Measurements from ENCODE around the gene CPSF6.
"Not testable (repeated sequence)": the region's sequence is repeated elsewhere in the genome, so short reads cannot be mapped to it uniquely, and the experiment has no call there.

The CPSF6 gene

GRCh38 chr12:69241438-69242092 is 2.2 kb downstream of the CPSF6 start:
- Mint-ChIP-seq H3K27me3 (no peaks in the 10 kb centered on the region), H3K4me3 (peak overlapping the region; percentile 99), H3K4me1 (peaks cover 60% of the 10 kb centered on the region), H3K9me3 (no peaks in the 10 kb centered on the region), H3K36me3 (peaks cover 21% of the 10 kb centered on the region), H3K27ac (peak overlapping the region; percentile 52)
- DNase-seq = no peak
- CTCF ChIA-PET = interaction anchor here (1.0 to 3.6 kb wide), 4 partner anchors 11 to 85 kb away, joined by 4 to 19 read pairs (median 8); no protein-coding TSS in a partner anchor

GRCh38 chr12:69243099-69244084 is 4.0 kb downstream of the CPSF6 start:
- no peak for DNase-seq
- Mint-ChIP-seq H3K9me3 (no peaks in the 10 kb centered on the region), H3K27me3 (no peaks in the 10 kb centered on the region), H3K27ac (peak overlapping the region; percentile 45), H3K4me3 (peak overlapping the region; percentile 39), H3K4me1 (peaks cover 66% of the 10 kb centered on the region), H3K36me3 (peaks cover 32% of the 10 kb centered on the region)
- CTCF ChIA-PET = interaction anchor here (0.9 to 3.6 kb wide), 5 partner anchors 9 to 87 kb away, joined by 3 to 19 read pairs (median 7); no protein-coding TSS in a partner anchor

GRCh38 chr12:69247268-69248018 is 8.1 kb downstream of the CPSF6 start:
- H3K36me3 Mint-ChIP-seq = peaks cover 27% of the 10 kb centered on the region
- H3K27ac Mint-ChIP-seq = peak overlapping the region; percentile 59
- no peaks in the 10 kb centered on the region for H3K27me3 Mint-ChIP-seq
- CTCF ChIA-PET = interaction anchor here (1.1 kb wide), 2 partner anchors 14 to 91 kb away, joined by 4 to 8 read pairs; no protein-coding TSS in a partner anchor
- no peak overlapping the region for H3K4me3 Mint-ChIP-seq
- no peak for DNase-seq
- peaks cover 65% of the 10 kb centered on the region for H3K4me1 Mint-ChIP-seq
- H3K9me3 Mint-ChIP-seq = no peaks in the 10 kb centered on the region

DNA sequence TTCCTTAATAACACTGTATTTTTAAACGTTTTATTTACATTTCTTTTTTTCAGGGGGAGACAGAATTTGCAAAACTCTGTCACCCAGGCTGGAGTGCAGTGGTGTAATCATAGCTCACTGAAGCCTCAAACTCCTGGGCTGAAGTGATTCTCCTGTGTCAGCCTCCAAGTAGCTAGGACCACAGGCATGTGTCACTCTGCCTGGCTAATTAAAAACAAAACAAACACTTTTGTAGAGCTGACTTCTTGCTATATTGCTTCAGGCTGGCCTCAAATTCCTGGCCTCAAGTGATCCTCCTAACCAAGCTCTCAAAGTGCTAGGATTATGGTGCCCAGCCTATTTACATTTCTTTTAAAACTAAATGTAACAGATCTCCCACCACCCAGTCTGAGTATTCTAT is 12.7 kb downstream of the CPSF6 start:
- CTCF ChIA-PET = interaction anchor here (1.0 to 3.9 kb wide), 4 partner anchors 9 to 95 kb away, joined by 3 to 94 read pairs (median 8); no protein-coding TSS in a partner anchor
- Mint-ChIP-seq H3K4me3 (no peak overlapping the region), H3K9me3 (no peaks in the 10 kb centered on the region), H3K36me3 (peaks cover 41% of the 10 kb centered on the region), H3K27ac (no peak overlapping the region), H3K27me3 (no peaks in the 10 kb centered on the region), H3K4me1 (peaks cover 40% of the 10 kb centered on the region)
- DNase-seq = no peak

DNA sequence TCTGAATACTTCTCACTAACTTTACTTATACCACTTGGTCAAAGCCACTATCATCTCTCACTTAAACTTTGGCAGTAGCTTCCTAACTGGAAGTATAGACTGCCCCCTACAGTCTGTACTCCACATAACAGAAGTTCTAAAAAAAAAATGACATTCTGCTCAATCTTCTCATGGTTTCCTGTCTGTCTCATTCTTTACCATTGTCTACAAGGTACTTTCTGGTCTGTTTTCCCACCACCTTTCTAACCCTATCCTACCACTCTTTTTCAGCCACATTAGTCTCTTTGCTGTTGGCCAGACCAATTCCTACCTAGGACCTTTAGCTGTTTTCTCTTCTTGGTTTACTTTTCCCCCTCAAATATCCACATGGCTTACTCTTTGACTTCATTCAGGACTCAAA is 14.7 kb downstream of the CPSF6 start:
- H3K4me3 Mint-ChIP-seq = no peak overlapping the region
- H3K4me1 Mint-ChIP-seq = peaks cover 26% of the 10 kb centered on the region
- CTCF ChIA-PET = interaction anchor here (0.7 to 3.9 kb wide), 10 partner anchors 11 to 398 kb away, joined by 3 to 94 read pairs (median 4); no protein-coding TSS in a partner anchor
- H3K27me3 Mint-ChIP-seq = no peaks in the 10 kb centered on the region
- H3K36me3 Mint-ChIP-seq = peaks cover 41% of the 10 kb centered on the region
- no peaks in the 10 kb centered on the region for H3K9me3 Mint-ChIP-seq
- peak overlapping the region; percentile 2 for H3K27ac Mint-ChIP-seq
- DNase-seq = no peak

DNA sequence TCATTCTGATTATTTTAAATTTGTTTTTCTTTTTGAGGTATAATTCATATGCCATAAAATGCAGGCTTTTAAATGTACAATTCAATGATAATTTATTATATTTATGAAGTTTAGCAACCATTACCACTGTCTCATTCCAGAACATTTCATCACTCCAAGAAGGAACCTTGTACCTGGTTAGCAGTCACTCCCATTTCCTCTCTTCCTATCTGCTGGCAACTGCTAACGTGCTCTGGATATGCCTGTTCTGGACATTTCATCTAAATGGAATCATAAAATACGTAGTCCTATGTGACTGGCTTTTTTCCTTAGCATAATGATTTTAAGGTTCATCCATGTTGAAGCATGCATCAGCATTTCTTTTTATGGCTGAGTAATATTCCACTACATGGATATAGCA is 15.5 kb downstream of the CPSF6 start:
- peaks cover 39% of the 10 kb centered on the region for H3K36me3 Mint-ChIP-seq
- H3K27ac Mint-ChIP-seq = no peak overlapping the region
- CTCF ChIA-PET = interaction anchor here (0.7 to 3.9 kb wide), 8 partner anchors 11 to 399 kb away, joined by 3 to 94 read pairs (median 4); no protein-coding TSS in a partner anchor
- peaks cover 19% of the 10 kb centered on the region for H3K4me1 Mint-ChIP-seq
- no peaks in the 10 kb centered on the region for H3K9me3 Mint-ChIP-seq
- no peak overlapping the region for H3K4me3 Mint-ChIP-seq
- no peaks in the 10 kb centered on the region for H3K27me3 Mint-ChIP-seq
- DNase-seq = no peak

DNA sequence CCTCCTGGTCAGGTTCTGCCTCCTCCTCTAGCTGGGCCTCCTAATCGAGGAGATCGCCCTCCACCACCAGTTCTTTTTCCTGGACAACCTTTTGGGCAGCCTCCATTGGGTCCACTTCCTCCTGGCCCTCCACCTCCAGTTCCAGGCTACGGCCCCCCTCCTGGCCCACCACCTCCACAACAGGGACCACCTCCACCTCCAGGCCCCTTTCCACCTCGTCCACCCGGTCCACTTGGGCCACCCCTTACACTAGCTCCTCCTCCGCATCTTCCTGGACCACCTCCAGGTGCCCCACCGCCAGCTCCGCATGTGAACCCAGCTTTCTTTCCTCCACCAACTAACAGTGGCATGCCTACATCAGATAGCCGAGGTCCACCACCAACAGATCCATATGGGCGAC is 19.3 kb downstream of the CPSF6 start:
- H3K27ac Mint-ChIP-seq = no peak overlapping the region
- peaks cover 51% of the 10 kb centered on the region for H3K36me3 Mint-ChIP-seq
- H3K4me1 Mint-ChIP-seq = peaks cover 5% of the 10 kb centered on the region
- H3K27me3 Mint-ChIP-seq = no peaks in the 10 kb centered on the region
- DNase-seq = no peak
- no peaks in the 10 kb centered on the region for H3K9me3 Mint-ChIP-seq
- CTCF ChIA-PET = interaction anchor here (1.6 to 1.7 kb wide), 2 partner anchors 15 to 16 kb away, joined by 3 to 5 read pairs; no protein-coding TSS in a partner anchor
- H3K4me3 Mint-ChIP-seq = no peak overlapping the region

GRCh38 chr12:69262264-69262974 is 23.1 kb downstream of the CPSF6 start:
- H3K9me3 Mint-ChIP-seq = no peaks in the 10 kb centered on the region
- peaks cover 2% of the 10 kb centered on the region for H3K4me1 Mint-ChIP-seq
- peaks cover 51% of the 10 kb centered on the region for H3K36me3 Mint-ChIP-seq
- H3K27ac Mint-ChIP-seq = no peak overlapping the region
- no peaks in the 10 kb centered on the region for H3K27me3 Mint-ChIP-seq
- DNase-seq = no peak
- CTCF ChIA-PET = no interaction called here
- no peak overlapping the region for H3K4me3 Mint-ChIP-seq

DNA sequence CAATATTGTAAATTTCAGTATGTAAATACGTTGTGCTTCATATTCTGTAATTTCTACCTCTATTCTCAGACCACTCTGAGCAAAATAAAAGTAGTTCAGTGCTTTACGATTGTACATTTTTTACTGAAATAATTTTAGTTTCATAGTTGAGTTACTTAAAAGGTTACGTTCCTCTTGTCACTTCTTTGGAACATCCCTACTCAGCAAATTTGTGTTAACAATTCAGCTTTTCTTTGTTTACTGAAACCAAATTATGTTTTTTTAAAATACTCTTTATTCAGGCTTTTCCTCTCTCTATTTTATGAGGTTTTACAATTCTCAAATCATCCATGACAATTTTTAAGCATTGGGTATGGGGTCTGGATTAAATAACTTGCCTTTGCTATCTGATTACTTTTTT is 25.8 kb downstream of the CPSF6 start:
- no peak for DNase-seq
- no peak overlapping the region for H3K27ac Mint-ChIP-seq
- peaks cover 42% of the 10 kb centered on the region for H3K36me3 Mint-ChIP-seq

GRCh38 chr12:69265633-69266032 is 26.3 kb downstream of the CPSF6 start:
- peaks cover 38% of the 10 kb centered on the region for H3K36me3 Mint-ChIP-seq
- not testable (repeated sequence) for H3K9me3 Mint-ChIP-seq, DNase-seq, H3K27me3 Mint-ChIP-seq, H3K27ac Mint-ChIP-seq, H3K4me3 Mint-ChIP-seq, H3K4me1 Mint-ChIP-seq
- CTCF ChIA-PET = interaction anchor here (1.0 kb wide), 1 partner anchor 435 kb away, joined by 3 read pairs; no protein-coding TSS in a partner anchor

More for the DNA sequence above, 25.8 kb downstream of the CPSF6 start:
- no peaks in the 10 kb centered on the region for H3K27me3 Mint-ChIP-seq
- CTCF ChIA-PET = interaction anchor here (1.0 kb wide), 1 partner anchor 435 kb away, joined by 3 read pairs; no protein-coding TSS in a partner anchor
- no peaks in the 10 kb centered on the region for H3K9me3 Mint-ChIP-seq
- no peak overlapping the region for H3K4me3 Mint-ChIP-seq
- H3K4me1 Mint-ChIP-seq = peaks cover 2% of the 10 kb centered on the region

GRCh38 chr12:69266036-69266635 is 26.8 kb downstream of the CPSF6 start:
- H3K36me3 Mint-ChIP-seq = peaks cover 38% of the 10 kb centered on the region

DNA sequence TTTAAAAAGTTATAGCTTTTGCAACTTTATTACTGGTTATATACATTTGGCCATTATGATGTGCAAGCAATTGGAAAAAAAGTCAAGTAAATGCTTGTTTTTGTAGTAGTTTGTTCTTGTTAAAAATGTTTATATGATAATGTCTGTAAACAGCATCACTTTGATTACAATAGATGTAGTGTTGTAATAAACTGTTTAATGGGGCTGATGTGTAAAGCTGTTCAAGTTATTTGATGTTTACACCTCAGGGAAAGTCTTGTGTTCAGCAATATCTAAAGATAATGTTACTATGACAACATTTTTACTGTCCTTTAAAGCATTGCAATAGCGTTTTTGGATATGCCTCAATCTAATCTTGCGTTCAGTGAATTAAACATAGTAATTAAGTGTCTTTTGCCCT is 30.4 kb downstream of the CPSF6 start:
- H3K36me3 Mint-ChIP-seq = peaks cover 29% of the 10 kb centered on the region
- H3K4me3 Mint-ChIP-seq = no peak overlapping the region
- no peaks in the 10 kb centered on the region for H3K9me3 Mint-ChIP-seq
- H3K27me3 Mint-ChIP-seq = no peaks in the 10 kb centered on the region
- H3K4me1 Mint-ChIP-seq = peaks cover 13% of the 10 kb centered on the region
- CTCF ChIA-PET = interaction anchor here (1.0 to 1.4 kb wide), 2 partner anchors 16 to 113 kb away, joined by 3 to 7 read pairs; no protein-coding TSS in a partner anchor
- H3K27ac Mint-ChIP-seq = no peak overlapping the region
- DNase-seq = no peak

More at GRCh38 chr12:69266036-69266635, 26.8 kb downstream of the CPSF6 start:
- H3K27me3 Mint-ChIP-seq = no peaks in the 10 kb centered on the region
- H3K9me3 Mint-ChIP-seq = no peaks in the 10 kb centered on the region
- DNase-seq = no peak
- CTCF ChIA-PET = interaction anchor here (1.0 kb wide), 1 partner anchor 436 kb away, joined by 3 read pairs; no protein-coding TSS in a partner anchor
- no peak overlapping the region for H3K4me3 Mint-ChIP-seq
- peaks cover 5% of the 10 kb centered on the region for H3K4me1 Mint-ChIP-seq
- H3K27ac Mint-ChIP-seq = no peak overlapping the region

DNA sequence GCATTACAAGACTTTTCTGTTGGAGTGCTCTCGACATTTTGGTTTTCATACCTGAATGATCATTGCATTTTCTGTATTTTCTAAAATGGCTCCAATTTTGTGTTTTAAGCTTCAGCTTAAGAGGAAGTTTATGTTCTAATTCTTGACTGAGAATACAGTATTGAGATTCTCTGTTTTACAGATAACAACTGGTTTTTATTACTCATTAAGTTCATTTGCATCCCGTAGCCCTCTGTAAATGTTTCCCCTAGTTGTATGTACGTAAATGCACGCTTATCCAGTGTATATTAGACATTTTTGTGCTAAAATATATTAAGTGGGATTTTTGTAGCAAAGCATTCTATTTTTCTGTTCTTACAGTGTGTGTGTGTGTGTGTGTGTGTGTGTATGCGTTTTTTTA is 33.1 kb downstream of the CPSF6 start:
- Mint-ChIP-seq H3K27me3 (no peaks in the 10 kb centered on the region), H3K9me3 (no peaks in the 10 kb centered on the region), H3K4me3 (no peak overlapping the region), H3K4me1 (peaks cover 34% of the 10 kb centered on the region), H3K36me3 (peaks cover 23% of the 10 kb centered on the region), H3K27ac (no peak overlapping the region)
- CTCF ChIA-PET = no interaction called here
- DNase-seq = no peak

Data from activated naive CD4-positive, alpha-beta T cell treated with anti-CD3 and anti-CD28 coated beads, Interleukin-2, amount 10 ng/mL, durations not matched to agents 7 days and 5 days (primary cell).